IPS DF 19.7 (cell line): ENCODE data around the gene RFX3.

Experiments
- DNase-seq: peaks from one replicate; pipeline ENCODE4 v3.0.0-alpha.2; 2013; ENCODE audit warnings: low read depth, low spot score

The RFX3 gene

GRCh38 chr9:3434594-3434993, 91.2 kb downstream of the RFX3 start:
- no peak for DNase-seq

- DNase-seq: no peak
Observed at GRCh38 chr9:3433754-3434153, 92.0 kb downstream of the RFX3 start.

- no peak for DNase-seq
Observed at GRCh38 chr9:3433066-3433465, 92.7 kb downstream of the RFX3 start.

GRCh38 chr9:3431890-3432289, 93.9 kb downstream of the RFX3 start:
- DNase-seq: no peak

- DNase-seq: no peak
Observed at GRCh38 chr9:3419893-3420292, 105.9 kb downstream of the RFX3 start.

- DNase-seq: no peak
Observed at GRCh38 chr9:3415906-3416305, 109.9 kb downstream of the RFX3 start.

- no peak for DNase-seq
Observed at GRCh38 chr9:3413984-3414383, 111.8 kb downstream of the RFX3 start.

GRCh38 chr9:3410461-3410860, 115.3 kb downstream of the RFX3 start:
- no peak for DNase-seq

GRCh38 chr9:3409453-3409852, 116.3 kb downstream of the RFX3 start:
- DNase-seq: no peak

- DNase-seq: no peak
Observed at GRCh38 chr9:3403315-3403714, 122.5 kb downstream of the RFX3 start.

- no peak for DNase-seq
Observed at GRCh38 chr9:3401221-3401954, 124.4 kb downstream of the RFX3 start.

- DNase-seq: no peak
Observed at GRCh38 chr9:3398232-3398648, 127.6 kb downstream of the RFX3 start.

GRCh38 chr9:3397766-3398165, 128.0 kb downstream of the RFX3 start:
- DNase-seq: no peak

GRCh38 chr9:3391414-3391813, 134.4 kb downstream of the RFX3 start:
- no peak for DNase-seq

GRCh38 chr9:3386753-3387152, 139.0 kb downstream of the RFX3 start:
- no peak for DNase-seq

GRCh38 chr9:3385871-3386270, 139.9 kb downstream of the RFX3 start:
- DNase-seq: no peak

- DNase-seq: no peak
Observed at GRCh38 chr9:3371842-3372241, 154.0 kb downstream of the RFX3 start.

- no peak for DNase-seq
Observed at GRCh38 chr9:3370715-3371114, 155.1 kb downstream of the RFX3 start.

GRCh38 chr9:3367185-3367584, 158.6 kb downstream of the RFX3 start:
- no peak for DNase-seq

- no peak for DNase-seq
Observed at GRCh38 chr9:3361689-3362392, 164.0 kb downstream of the RFX3 start.

GRCh38 chr9:3361116-3361515, 164.7 kb downstream of the RFX3 start:
- no peak for DNase-seq

GRCh38 chr9:3360245-3360644, 165.6 kb downstream of the RFX3 start:
- no peak for DNase-seq

- no peak for DNase-seq
Observed at GRCh38 chr9:3359778-3360177, 166.0 kb downstream of the RFX3 start.
